ENCODE data around the gene LTBP1.
"Not testable (repeated sequence)": the region's sequence is repeated elsewhere in the genome, so short reads cannot be mapped to it uniquely, and the experiment has no call there.

Gene LTBP1

DNA sequence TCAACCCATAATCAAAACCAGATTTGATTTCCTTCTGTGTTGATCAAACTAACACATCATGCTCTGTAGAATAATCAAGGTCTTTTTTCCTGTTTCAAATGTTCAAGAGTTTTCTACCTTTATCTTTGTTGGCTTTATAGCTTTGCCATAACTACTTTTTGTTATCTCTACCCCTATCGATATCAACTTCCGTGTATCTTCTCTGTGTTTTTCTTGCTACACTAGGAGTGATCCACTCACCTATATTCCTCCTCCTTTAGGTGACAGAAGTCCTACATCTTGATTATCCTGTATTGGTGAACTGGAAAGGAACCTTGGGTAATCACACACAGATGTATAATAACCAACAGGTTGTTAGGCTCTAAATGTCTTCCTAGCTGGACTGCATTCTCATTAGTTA lies 85.5 kb downstream of the LTBP1 start:
- Histone ChIP-seq H3K27ac (ENCODE audit: low read length) (no peak overlapping the region), H3K36me3 (ENCODE audit: control insufficient read depth, low read depth, low read length) (no peaks in the 10 kb centered on the region), H3K4me3 (ENCODE audit: low read length) (no peak overlapping the region), H3K4me1 (ENCODE audit: control insufficient read depth, low read depth, low read length) (peaks cover 3% of the 10 kb centered on the region), H3K9me3 (ENCODE audit: control insufficient read depth, low read depth, low read length) (no peaks in the 10 kb centered on the region), H3K27me3 (ENCODE audit: control insufficient read depth, insufficient read depth, low read length) (no peaks in the 10 kb centered on the region), H3K9ac (ENCODE audit: low read length) (no peak overlapping the region)

DNA sequence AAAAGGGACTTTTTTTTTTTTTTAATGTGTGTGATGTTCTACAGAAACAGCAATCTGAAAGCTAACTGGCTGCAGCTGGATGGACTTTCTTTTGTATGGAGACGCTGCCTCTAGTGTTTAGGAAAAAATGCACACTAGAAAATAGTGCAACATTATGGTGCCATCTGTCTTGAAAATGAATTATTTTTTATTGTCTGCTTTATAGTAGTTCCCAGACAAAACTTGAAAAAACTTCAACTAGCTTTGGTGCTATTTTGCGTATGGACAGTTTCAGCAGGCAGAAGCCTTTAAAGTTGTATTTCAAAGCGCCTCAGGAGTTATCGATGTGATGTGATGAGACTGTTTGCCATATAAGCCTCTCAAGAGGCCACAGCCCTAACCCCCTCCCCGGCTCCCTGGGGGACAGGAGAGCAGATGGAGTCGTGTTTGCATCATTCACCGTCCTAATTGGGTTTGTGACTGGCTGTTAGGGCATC lies 86.9 kb downstream of the LTBP1 start:
- H3K4me1 ChIP-seq (ENCODE audit: control insufficient read depth, low read depth, low read length): peaks cover 3% of the 10 kb centered on the region
- H3K36me3 ChIP-seq (ENCODE audit: control insufficient read depth, low read depth, low read length): no peaks in the 10 kb centered on the region
- H3K9ac ChIP-seq (ENCODE audit: low read length): no peak overlapping the region
- H3K27me3 ChIP-seq (ENCODE audit: control insufficient read depth, insufficient read depth, low read length): no peaks in the 10 kb centered on the region
- no peaks in the 10 kb centered on the region for H3K9me3 ChIP-seq (ENCODE audit: control insufficient read depth, low read depth, low read length)
- H3K27ac ChIP-seq (ENCODE audit: low read length): no peak overlapping the region
- no peak overlapping the region for H3K4me3 ChIP-seq (ENCODE audit: low read length)

DNA sequence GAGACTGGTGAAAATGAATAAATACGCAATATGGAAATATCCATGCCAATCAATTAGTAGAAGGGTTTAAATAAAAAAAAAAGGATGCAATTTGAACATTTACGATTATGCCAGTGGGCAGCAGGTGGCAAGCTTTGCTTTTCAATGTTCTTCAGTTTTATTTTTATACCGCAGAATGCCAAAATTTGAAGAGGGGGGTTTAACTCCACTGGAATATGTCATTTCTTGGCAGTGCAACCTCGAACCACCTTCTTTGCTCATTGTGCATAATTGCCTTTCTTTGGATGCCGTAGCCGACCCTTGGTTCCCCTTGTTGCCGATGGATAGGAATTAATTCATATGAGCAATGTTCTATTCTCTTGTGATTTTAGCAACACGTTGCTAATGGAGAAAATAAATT lies 88.0 kb downstream of the LTBP1 start:
- Histone ChIP-seq H3K4me3 (ENCODE audit: low read length) (no peak overlapping the region), H3K27ac (ENCODE audit: low read length) (no peak overlapping the region), H3K9me3 (ENCODE audit: control insufficient read depth, low read depth, low read length) (no peaks in the 10 kb centered on the region), H3K36me3 (ENCODE audit: control insufficient read depth, low read depth, low read length) (no peaks in the 10 kb centered on the region), H3K9ac (ENCODE audit: low read length) (no peak overlapping the region), H3K27me3 (ENCODE audit: control insufficient read depth, insufficient read depth, low read length) (no peaks in the 10 kb centered on the region), H3K4me1 (ENCODE audit: control insufficient read depth, low read depth, low read length) (peaks cover 3% of the 10 kb centered on the region)

DNA sequence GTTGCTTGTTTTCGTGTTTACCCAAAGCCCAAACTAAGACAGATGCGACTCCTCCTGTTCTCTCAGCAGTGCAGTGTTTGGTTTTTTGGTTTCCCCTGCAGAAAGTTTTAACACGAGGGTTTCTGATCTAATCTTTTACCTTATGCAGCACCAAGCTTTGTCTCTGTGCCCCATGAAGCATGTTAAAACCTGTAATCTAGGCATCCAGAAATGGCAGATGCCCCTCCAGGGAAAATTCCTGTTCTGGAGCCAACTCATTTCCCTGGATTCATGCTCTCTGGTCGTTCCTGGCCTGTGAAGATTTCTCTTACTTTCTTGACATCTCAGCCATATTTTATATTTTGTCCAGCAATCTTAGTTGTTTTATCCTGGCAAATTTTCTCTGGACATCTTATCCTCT lies 91.5 kb downstream of the LTBP1 start:
- no peak overlapping the region for H3K9ac ChIP-seq (ENCODE audit: low read length)

DNA sequence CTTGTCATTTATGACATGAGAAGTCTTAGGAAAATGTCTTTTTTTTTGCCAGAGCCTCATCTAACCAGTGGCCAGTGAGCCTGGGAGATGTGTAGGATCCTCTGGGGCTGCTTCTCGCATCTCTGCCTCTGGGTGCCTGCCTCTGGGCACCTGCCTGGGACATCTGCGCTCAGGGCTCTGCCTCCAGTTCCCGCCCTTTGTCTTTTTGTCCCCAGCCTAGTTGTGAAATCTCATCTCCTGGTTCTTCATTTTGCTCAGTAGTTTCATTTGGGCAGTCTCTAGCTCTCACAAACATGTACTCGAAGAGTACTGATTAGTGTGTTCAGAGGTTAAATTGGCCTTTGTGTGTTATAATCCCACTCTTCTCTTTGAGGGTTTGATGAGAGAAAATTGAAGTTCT lies 92.0 kb downstream of the LTBP1 start:
- no peaks in the 10 kb centered on the region for H3K36me3 ChIP-seq (ENCODE audit: control insufficient read depth, low read depth, low read length)
- H3K9me3 ChIP-seq (ENCODE audit: control insufficient read depth, low read depth, low read length): no peaks in the 10 kb centered on the region
- H3K4me1 ChIP-seq (ENCODE audit: control insufficient read depth, low read depth, low read length): peaks cover 2% of the 10 kb centered on the region
- no peak overlapping the region for H3K4me3 ChIP-seq (ENCODE audit: low read length)
- H3K9ac ChIP-seq (ENCODE audit: low read length): no peak overlapping the region
- no peaks in the 10 kb centered on the region for H3K27me3 ChIP-seq (ENCODE audit: control insufficient read depth, insufficient read depth, low read length)
- H3K27ac ChIP-seq (ENCODE audit: low read length): no peak overlapping the region

More for the DNA sequence above, 91.5 kb downstream of the LTBP1 start:
- Histone ChIP-seq H3K9me3 (ENCODE audit: control insufficient read depth, low read depth, low read length) (no peaks in the 10 kb centered on the region), H3K27me3 (ENCODE audit: control insufficient read depth, insufficient read depth, low read length) (no peaks in the 10 kb centered on the region), H3K4me3 (ENCODE audit: low read length) (no peak overlapping the region), H3K36me3 (ENCODE audit: control insufficient read depth, low read depth, low read length) (no peaks in the 10 kb centered on the region), H3K4me1 (ENCODE audit: control insufficient read depth, low read depth, low read length) (peaks cover 3% of the 10 kb centered on the region), H3K27ac (ENCODE audit: low read length) (no peak overlapping the region)

DNA sequence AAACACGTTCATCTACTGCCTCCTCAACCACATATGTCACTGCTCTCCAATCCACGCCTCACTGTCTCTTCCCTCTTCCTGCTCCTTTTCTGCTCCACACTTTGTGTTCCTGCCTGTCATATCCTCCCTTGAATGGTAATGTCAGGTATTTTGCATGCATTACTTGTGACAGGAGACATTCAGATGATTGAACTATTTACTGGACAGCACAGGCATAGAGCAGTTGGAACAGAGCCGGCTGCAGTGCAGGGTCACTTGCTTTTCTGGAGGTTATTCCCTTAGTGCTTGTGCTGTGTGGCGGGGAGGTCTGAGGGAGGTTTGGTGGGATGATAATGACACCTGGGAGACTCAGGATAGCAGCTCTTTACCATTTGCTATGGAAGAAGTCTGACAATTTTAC lies 93.8 kb downstream of the LTBP1 start:
- H3K36me3 ChIP-seq (ENCODE audit: control insufficient read depth, low read depth, low read length): no peaks in the 10 kb centered on the region
- H3K27ac ChIP-seq (ENCODE audit: low read length): no peak overlapping the region
- H3K9ac ChIP-seq (ENCODE audit: low read length): no peak overlapping the region
- H3K27me3 ChIP-seq (ENCODE audit: control insufficient read depth, insufficient read depth, low read length): no peaks in the 10 kb centered on the region
- no peaks in the 10 kb centered on the region for H3K4me1 ChIP-seq (ENCODE audit: control insufficient read depth, low read depth, low read length)
- no peaks in the 10 kb centered on the region for H3K9me3 ChIP-seq (ENCODE audit: control insufficient read depth, low read depth, low read length)
- H3K4me3 ChIP-seq (ENCODE audit: low read length): no peak overlapping the region

DNA sequence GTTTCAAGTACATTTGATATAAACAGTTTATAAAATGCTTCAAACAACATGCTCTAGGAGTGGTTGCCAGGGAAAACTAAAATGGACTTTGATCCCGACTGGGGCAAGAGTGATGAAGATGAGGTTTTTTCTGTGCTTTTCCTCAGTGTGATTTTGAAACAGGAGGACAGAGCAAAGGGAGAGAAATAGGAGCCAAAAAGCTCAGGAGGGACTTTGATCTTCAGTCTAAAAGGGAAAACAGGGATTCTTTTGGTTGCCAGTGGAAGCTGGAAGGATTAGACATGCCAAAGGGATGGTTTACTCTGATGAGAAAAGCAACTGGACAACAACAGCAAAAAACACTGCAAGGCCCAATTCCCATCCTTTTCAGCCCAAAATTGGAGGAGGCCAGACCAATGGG lies 95.5 kb downstream of the LTBP1 start:
- Histone ChIP-seq H3K27ac (ENCODE audit: low read length) (no peak overlapping the region), H3K4me3 (ENCODE audit: low read length) (no peak overlapping the region), H3K4me1 (ENCODE audit: control insufficient read depth, low read depth, low read length) (no peaks in the 10 kb centered on the region), H3K9ac (ENCODE audit: low read length) (no peak overlapping the region), H3K36me3 (ENCODE audit: control insufficient read depth, low read depth, low read length) (no peaks in the 10 kb centered on the region), H3K27me3 (ENCODE audit: control insufficient read depth, insufficient read depth, low read length) (no peaks in the 10 kb centered on the region), H3K9me3 (ENCODE audit: control insufficient read depth, low read depth, low read length) (no peaks in the 10 kb centered on the region)

DNA sequence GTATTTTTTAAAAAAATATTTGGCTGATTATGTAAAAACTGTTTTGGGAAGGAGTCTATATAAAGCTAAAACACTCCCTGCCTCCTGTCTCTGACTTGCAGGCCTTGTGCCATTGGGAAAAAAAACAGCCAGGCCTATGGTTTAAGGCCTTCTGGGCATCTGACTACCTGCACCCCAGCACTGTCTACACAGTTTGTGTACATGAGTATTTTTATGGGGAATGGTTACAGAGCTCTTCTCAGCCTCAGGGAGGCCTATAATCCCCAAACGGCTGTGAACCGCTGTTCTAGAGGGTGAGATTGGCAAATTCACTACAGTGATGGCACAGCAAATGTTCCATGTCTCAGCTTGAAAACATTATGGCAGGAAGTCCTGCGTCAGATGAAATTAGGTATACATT lies 96.1 kb downstream of the LTBP1 start:
- Histone ChIP-seq H3K9ac (ENCODE audit: low read length) (no peak overlapping the region), H3K36me3 (ENCODE audit: control insufficient read depth, low read depth, low read length) (no peaks in the 10 kb centered on the region), H3K27ac (ENCODE audit: low read length) (no peak overlapping the region), H3K4me3 (ENCODE audit: low read length) (no peak overlapping the region), H3K4me1 (ENCODE audit: control insufficient read depth, low read depth, low read length) (no peaks in the 10 kb centered on the region), H3K27me3 (ENCODE audit: control insufficient read depth, insufficient read depth, low read length) (no peaks in the 10 kb centered on the region), H3K9me3 (ENCODE audit: control insufficient read depth, low read depth, low read length) (no peaks in the 10 kb centered on the region)

DNA sequence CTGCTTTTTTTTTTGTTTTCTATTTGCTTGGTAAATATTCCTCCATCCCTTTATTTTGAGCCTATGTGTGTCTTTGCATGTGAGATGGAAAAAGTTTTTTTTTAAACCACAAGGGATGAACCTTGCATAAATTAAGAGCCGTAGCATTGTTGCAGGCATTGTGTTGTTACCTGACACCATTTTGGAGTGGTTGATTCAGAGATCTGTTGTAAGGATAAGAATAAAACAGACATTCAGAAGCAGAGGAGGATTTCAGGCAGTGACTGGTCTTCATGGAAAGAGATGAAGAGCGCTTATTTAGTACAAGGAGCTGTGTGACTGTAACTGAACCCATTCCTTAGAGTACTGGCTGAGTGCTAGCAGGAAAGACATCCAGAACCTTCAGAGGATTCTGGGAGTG lies 101.2 kb downstream of the LTBP1 start:
- Histone ChIP-seq H3K27ac (ENCODE audit: low read length) (no peak overlapping the region), H3K4me1 (ENCODE audit: control insufficient read depth, low read depth, low read length) (peaks cover 6% of the 10 kb centered on the region), H3K27me3 (ENCODE audit: control insufficient read depth, insufficient read depth, low read length) (no peaks in the 10 kb centered on the region), H3K4me3 (ENCODE audit: low read length) (no peak overlapping the region), H3K9ac (ENCODE audit: low read length) (no peak overlapping the region), H3K9me3 (ENCODE audit: control insufficient read depth, low read depth, low read length) (no peaks in the 10 kb centered on the region), H3K36me3 (ENCODE audit: control insufficient read depth, low read depth, low read length) (no peaks in the 10 kb centered on the region)

DNA sequence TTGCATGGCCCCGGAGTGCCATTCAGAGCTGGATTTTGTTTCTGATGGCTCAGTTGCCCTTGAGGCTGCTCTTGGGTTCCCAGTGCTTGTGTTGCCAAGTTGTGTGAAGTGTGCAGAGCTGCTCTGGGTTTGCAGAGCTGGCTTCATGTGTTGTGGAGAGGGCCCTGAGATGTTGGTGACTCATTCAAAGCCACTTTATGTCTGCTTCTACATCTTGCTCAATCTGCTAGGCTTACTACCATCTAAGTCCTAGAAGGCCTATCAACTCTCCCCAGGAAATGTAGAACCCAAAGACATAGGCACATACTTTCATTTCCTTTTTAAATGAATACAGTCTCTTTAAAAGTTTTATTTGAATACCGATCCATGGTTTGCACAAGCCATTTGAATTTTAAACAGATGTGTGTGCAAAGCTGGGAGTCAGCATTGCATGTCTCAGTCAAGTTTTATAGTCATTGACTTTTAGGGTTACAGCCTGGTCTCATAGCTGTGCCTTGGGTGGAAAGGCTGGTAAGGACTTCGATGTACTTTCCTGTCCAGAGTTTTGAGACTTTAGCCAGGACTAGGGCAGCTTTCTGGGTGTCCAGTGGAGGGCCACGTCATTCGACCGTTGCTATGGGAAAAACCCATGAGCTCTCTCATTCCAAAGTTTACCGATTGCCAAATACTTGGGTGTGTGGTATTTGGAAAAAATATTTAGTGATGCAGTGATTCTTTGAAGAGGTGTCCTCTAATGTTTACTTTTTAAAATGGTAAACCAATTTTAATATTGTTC lies 105.0 kb downstream of the LTBP1 start:
- Histone ChIP-seq H3K4me1 (ENCODE audit: control insufficient read depth, low read depth, low read length) (peaks cover 11% of the 10 kb centered on the region), H3K27ac (ENCODE audit: low read length) (no peak overlapping the region), H3K36me3 (ENCODE audit: control insufficient read depth, low read depth, low read length) (no peaks in the 10 kb centered on the region), H3K9ac (ENCODE audit: low read length) (no peak overlapping the region), H3K4me3 (ENCODE audit: low read length) (no peak overlapping the region), H3K9me3 (ENCODE audit: control insufficient read depth, low read depth, low read length) (no peaks in the 10 kb centered on the region), H3K27me3 (ENCODE audit: control insufficient read depth, insufficient read depth, low read length) (no peaks in the 10 kb centered on the region)

DNA sequence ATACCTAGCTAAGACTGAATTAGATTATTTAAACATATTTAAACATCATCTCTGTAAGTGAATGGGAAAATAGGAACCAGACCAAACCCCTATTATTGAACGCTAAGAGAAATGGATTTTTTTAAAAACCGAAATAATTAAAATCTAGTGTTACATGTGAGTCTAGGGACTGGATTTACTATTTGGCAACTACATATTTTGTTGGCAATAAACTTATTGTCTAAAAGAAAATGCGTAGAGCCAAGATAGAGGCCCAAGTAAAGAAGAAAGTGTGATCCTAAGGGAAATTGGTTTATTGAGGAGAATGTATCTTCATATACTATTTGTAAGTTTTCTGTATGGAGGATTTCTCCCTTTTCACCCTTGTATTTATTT lies 105.6 kb downstream of the LTBP1 start:
- Histone ChIP-seq H3K9me3 (ENCODE audit: control insufficient read depth, low read depth, low read length) (no peaks in the 10 kb centered on the region), H3K4me3 (ENCODE audit: low read length) (no peak overlapping the region), H3K4me1 (ENCODE audit: control insufficient read depth, low read depth, low read length) (peaks cover 11% of the 10 kb centered on the region), H3K36me3 (ENCODE audit: control insufficient read depth, low read depth, low read length) (no peaks in the 10 kb centered on the region), H3K27me3 (ENCODE audit: control insufficient read depth, insufficient read depth, low read length) (no peaks in the 10 kb centered on the region), H3K27ac (ENCODE audit: low read length) (no peak overlapping the region), H3K9ac (ENCODE audit: low read length) (no peak overlapping the region)

DNA sequence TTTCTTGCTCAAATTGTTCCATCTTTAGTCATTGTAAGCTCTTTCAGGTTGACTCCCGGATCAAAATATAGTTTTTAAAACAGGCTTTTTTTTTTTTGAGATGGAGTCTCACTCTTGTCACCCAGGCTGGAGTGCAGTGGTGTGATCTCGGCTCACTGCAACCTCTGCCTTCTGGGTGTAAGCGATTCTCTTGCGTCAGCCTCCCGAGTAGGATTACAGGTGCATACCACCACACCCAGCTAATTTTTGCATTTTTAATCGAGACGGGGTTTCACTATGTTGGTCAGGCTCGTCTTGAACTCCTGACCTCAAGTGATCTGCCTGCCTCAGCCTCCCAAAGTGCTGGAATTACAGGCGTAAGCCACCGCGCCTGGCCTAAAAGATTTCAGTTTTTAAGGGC lies 106.0 kb downstream of the LTBP1 start:
- H3K9ac ChIP-seq (ENCODE audit: low read length); H3K4me3 ChIP-seq (ENCODE audit: low read length); H3K36me3 ChIP-seq (ENCODE audit: control insufficient read depth, low read depth, low read length); H3K27me3 ChIP-seq (ENCODE audit: control insufficient read depth, insufficient read depth, low read length); H3K9me3 ChIP-seq (ENCODE audit: control insufficient read depth, low read depth, low read length); H3K27ac ChIP-seq (ENCODE audit: low read length): not testable (repeated sequence)
- peaks cover 11% of the 10 kb centered on the region for H3K4me1 ChIP-seq (ENCODE audit: control insufficient read depth, low read depth, low read length)
